Stimulated activated CD4-positive, alpha-beta T cell treated with anti-CD3 and anti-CD28 coated beads, Interleukin-4, amount 100 ng/mL, for 24 hours (primary cell): Measurements from ENCODE around the gene ZNF236.

Source experiments
- DNase-seq: peaks from one replicate; pipeline ENCODE4 v3.0.0-alpha.2; 2020

The ZNF236 gene

GRCh38 chr18:76866666-76867065 lies 44.3 kb downstream of the ZNF236 start:
- DNase-seq, result no peak

DNA sequence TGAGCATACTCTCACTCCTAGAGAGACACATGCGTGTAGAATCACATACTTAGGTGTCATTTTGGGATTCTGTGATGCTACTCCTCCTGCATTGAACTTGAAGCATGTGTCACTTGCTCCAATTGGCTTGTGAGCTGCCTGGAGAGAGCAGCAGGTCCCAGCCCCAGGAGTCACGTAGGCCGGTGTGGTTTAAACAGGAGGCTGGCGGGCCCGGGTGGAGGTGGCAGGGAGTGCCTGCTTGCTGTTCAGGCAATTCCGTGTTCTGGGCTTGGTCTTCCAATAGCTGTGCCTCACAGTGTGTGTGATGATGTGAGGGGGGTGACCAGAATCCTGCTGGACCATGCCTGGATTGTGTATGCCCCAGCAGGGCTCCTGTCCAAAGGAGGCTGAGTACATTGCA lies 51.0 kb downstream of the ZNF236 start:
- DNase-seq, result no peak

GRCh38 chr18:76873713-76874112 lies 51.4 kb downstream of the ZNF236 start:
- DNase-seq, result no peak

GRCh38 chr18:76874642-76875389 lies 52.5 kb downstream of the ZNF236 start:
- peak; percentile 47 for DNase-seq

GRCh38 chr18:76875390-76876325 lies 53.3 kb downstream of the ZNF236 start:
- peak; percentile 36 for DNase-seq

DNA sequence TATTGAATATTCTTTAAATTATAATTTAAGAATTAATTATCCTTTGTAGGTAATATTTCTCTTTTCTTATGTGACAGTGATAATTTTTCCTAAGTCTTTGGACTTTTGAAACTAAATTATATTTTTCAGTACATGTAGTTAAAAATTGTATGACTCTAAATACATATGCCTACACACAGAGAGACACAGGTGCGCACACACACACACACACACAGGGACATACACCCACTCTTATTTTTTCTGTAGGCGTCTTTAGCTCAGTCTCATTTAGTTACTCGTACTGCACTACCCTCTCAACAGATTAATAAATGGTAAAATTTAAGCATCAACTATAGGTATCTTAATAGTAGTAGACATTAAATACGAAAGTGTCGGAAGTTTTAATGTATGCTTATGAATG lies 56.1 kb downstream of the ZNF236 start:
- no peak for DNase-seq

- DNase-seq, result no peak
Measured at GRCh38 chr18:76880026-76880425, 57.7 kb downstream of the ZNF236 start.

GRCh38 chr18:76881744-76882143 lies 59.4 kb downstream of the ZNF236 start:
- DNase-seq, result no peak

DNA sequence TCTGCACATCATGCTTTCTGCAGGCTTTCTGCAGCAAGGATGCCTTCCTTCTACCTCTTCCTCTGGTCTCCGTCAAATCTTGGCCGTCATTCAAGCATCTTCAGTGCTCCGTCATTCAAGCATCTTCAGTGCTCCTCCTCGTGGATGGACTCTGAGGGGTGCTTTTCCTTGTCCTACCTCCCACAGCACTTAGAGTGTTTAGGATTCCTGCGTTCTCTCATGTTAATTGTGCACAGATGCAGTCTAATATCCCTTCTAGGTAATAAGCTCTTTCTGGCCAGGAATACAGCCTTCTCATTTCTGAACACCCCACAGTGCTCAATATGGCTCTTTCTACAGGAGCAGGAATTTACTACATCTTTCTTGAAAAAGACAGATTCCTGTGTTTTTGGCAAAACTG lies 59.8 kb downstream of the ZNF236 start:
- DNase-seq, result no peak

- DNase-seq, result no peak
Measured at GRCh38 chr18:76885001-76885400, 62.6 kb downstream of the ZNF236 start.

DNA sequence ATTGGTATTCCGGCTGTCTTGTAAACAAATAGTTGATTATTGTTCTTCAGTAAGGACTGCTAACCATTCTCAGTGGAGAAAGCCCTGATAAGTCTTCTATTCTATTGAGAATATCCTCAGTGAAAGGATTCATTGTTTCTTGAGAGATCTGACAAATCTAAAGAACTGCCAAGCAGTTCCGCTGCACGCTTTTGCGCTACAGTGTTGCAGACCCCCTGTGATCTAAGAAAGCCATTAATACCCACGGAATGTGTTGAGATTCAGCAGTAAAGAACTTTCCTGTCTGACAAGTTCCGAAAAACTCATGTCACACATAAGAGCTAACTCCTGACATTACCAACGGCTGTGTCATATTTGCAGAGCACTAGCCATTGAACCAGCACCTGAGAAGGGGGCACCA lies 63.8 kb downstream of the ZNF236 start:
- DNase-seq, result no peak

GRCh38 chr18:76889091-76889699 lies 66.8 kb downstream of the ZNF236 start:
- no peak for DNase-seq

DNA sequence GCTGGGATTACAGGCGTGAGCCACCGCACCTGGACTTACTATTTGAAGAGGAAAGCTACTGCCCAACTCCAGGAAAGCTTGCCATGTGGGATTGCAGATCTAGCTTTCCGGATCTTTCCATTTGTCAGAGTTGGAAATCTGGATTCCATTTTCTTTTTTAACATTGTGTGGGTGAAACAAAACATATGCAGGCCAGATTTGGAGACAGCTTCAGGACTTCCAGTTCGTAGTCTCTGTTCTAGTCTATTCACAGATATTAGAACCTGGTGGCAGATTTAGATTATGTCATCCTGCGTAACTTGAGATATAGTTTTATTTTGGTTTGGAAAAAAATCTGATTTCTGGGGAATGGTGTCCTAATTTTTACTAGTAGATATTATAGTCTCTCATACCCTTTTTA lies 70.5 kb downstream of the ZNF236 start:
- no peak for DNase-seq

DNA sequence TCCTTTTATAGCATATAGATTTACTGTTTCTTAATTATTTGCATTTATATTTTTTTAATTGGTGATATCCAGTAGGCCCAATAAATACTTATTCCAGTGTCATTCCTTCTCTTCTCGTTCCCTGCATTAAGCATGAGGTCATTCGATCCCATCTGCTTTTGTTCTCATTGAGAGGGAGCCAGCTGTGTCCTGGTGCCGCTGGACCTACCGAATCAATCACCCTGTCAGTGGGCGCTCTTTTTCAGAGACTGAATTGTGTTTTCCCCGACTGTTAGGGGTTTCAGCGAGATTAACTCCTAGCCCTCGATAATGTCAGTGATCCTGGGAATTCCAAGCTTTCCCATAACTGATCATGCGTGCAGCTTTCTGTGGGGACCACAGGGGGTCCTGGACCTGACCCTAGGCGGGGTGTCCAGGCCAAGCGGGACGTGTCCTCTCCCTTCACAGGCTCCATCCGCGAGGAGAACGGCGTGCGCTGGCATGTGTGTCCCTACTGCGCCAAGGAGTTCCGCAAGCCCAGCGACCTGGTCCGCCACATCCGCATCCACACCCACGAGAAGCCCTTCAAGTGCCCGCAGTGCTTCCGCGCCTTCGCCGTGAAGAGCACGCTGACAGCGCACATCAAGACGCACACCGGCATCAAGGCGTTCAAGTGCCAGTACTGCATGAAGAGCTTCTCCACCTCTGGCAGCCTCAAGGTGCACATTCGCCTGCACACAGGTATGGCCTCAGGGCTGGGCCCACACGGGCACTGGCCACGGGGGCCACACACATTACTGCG lies 72.4 kb downstream of the ZNF236 start:
- DNase-seq, result no peak

- DNase-seq, result no peak
Measured at GRCh38 chr18:76895498-76895897, 73.1 kb downstream of the ZNF236 start.

GRCh38 chr18:76896677-76897076 lies 74.3 kb downstream of the ZNF236 start:
- no peak for DNase-seq

GRCh38 chr18:76897257-76897656 lies 74.9 kb downstream of the ZNF236 start:
- DNase-seq, result no peak

DNA sequence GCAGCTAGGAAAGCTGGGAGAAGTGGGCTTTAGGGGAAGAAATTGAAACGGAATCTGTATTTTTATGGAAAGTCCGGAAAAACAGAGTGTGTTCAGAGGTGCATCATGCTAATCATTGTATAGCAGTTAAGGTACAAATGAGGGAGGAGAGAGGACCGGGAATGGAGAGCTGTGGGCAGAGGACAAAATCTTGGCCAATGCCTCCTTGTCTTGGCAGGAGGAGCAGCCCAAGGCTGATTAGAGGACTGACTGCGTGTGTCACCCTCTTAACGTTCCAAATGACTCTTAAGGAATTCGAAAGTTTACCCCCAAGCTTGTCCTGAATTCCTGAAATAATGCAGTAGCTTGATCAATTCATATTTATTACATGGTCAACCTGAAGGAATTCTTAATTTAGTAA lies 81.0 kb downstream of the ZNF236 start:
- DNase-seq, result no peak

GRCh38 chr18:76905821-76906220 lies 83.5 kb downstream of the ZNF236 start:
- no peak for DNase-seq

- no peak for DNase-seq
Measured at GRCh38 chr18:76908277-76908676, 85.9 kb downstream of the ZNF236 start.

DNA sequence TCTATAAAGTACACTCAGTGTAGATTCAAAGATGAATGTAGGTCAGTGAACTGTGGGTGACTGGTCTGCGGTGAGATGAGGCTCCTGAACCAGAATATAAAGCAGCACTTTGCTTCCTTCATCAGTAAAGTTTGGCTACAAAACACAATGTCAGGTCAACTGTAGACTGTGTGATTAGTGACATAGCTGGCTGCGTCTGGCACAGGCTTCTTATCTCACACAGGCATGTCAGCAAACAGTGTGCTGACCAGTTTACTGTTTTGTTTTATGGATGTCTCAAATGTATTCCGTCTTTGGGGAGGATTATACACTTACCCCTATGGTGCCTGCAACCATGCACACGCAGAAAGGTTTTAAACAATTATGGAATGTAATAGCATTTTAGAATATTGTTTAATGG lies 87.1 kb downstream of the ZNF236 start:
- DNase-seq, result no peak

DNA sequence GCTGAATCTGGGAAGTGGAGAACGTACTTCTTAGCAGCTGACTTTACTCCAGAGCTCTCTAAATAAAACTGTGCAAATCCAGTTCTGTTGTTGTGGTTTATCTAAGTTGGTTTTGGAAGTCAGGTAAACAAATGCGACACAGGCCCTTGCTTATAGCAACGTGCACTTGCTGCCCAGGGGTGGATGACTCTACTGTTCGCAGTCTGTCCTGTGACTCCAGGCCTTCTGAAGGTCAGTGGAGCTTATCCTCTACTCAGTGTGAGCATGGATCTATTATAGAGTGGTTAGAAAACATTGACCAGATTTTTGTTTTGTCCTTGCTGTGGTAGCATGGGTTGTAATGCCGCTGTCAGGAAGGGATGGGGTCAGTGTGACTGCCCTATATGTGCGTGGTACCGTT lies 89.1 kb downstream of the ZNF236 start:
- DNase-seq, result no peak

- no peak for DNase-seq
Measured at GRCh38 chr18:76913583-76913982, 91.2 kb downstream of the ZNF236 start.
